HG02588 (cell line): Measurements from ENCODE around the gene NPIPB9.
"Not testable (repeated sequence)": the region's sequence is repeated elsewhere in the genome, so short reads cannot be mapped to it uniquely, and the experiment has no call there.

Experiments used
- ATAC-seq: cut with Tn5 transposase; IDR thresholded peaks from one replicate; pipeline ENCODE4 v1.9.1; 2021; ENCODE audit warnings: mild to moderate bottlenecking, moderate library complexity; ENCODE audit not compliant: unreplicated experiment

The NPIPB9 gene

DNA sequence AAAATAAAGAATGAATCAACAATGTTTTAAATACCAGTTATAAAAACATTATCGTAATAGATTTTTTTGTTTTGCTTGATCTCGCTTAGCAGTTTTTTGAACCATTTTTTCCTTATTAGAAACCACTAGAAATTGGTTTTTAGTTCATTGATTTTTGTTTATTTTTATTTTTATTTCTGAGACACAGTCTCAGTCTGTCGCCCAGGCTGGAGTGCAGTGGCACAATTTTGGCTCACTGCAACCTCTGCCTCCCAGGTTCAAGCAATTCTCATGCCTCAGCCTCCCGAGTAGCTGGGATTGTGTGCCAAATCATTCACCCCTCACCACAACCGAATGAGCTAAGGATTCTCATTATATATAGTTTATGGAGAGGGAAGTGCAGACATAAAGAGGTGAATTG is at the start of gene NPIPB9:
Gene NPIPB9, plus strand, starts transcription at position 301 of the 400 bp plus-strand sequence.
- not testable (repeated sequence) for ATAC-seq

DNA sequence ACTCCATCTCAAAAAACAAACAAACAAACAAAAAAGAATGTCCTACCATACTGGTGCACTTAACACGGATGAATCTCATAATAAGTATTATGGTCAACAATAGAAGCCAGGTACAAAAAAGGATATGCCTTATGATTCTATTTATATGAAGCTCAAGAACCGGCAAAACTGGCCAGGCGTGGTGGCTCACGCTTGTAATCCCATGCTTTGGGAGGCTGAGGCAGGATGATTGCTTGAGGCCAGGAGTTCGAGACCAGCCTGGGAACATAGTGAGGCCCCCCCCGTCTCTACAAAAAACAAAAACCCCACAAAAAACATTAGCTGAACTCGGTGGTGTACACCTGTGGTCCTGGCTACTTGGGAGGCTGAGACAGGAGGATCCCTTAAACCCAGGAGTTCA is 47.3 kb upstream of the NPIPB9 start:
- not testable (repeated sequence) for ATAC-seq

DNA sequence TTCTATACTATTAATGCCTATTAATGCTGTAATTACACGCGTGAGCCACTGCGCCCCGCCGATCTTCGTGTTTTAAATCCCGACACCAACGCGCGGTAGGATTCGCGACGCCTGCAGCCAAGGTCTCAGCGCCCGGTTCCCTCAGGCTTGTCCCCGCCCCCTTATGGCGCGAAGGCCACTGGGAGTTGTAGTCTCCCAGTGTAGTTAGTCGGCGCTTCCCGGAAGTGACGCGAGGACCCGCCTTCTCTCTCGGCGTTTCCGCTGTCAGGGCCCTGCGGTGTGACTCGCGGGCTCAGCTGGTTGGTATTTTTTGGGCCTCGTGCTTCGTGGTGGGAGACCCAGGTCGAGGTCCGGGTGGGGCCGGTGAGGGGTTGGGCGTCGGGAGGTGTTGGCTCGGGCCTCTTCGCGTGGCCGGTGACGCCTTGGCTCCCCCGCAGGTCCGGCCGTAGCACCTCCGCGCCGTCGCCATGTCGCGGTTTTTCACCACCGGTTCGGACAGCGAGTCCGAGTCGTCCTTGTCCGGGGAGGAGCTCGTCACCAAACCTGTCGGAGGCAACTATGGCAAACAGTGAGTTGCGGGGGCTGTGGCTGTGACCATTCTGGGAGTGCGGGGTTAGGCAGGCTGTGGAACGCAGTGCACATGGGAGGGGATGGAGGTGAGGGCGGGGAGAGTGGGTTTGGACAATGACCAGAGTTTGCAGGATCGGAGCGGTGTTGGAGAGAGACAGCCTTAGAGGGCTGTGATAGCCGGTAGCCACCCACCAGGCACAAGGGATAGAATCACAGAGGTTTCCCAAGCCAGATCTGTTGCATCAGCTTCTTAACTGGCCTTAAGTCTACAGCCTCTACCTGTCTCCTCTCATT is 40.1 kb upstream of the NPIPB9 start, which contains the start of gene EIF3C:
Gene EIF3C, plus strand, starts transcription at position 245 of the 864 bp plus-strand sequence. Its CDS starts 223 bp downstream, at position 468.
- ATAC-seq, result peak; percentile 98

DNA sequence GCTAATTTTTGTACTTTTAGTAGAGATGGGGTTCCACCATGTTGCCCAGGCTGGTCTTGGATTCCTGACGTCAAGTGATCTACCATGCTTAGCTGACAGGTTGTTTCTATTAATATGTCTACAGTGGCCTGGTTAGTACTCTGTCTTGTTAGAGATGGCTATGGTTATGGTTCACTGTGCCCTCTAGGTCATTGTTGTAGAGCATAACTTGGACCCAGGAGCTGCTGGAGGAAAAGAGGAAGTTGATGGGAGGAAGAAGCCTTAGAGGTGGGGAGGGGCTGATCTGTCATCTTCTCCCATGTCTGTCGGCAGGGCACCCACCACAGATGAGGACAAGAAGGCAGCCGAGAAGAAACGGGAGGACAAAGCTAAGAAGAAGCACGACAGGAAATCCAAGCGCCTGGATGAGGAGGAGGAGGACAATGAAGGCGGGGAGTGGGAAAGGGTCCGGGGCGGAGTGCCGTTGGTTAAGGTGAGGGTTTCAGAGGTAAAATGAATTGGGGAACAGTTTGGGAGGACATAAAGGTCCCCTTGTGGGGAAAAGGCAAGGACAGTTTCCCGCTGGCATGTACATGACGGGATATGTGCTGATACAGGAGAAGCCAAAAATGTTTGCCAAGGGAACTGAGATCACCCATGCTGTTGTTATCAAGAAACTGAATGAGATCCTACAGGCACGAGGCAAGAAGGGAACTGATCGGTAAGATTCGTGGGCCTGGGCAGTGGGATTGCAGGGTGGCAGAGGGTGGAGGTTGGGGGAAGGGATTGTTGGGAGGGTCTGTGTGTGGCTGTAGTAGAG is 28.5 kb upstream of the NPIPB9 start:
- ATAC-seq, result not testable (repeated sequence)

DNA sequence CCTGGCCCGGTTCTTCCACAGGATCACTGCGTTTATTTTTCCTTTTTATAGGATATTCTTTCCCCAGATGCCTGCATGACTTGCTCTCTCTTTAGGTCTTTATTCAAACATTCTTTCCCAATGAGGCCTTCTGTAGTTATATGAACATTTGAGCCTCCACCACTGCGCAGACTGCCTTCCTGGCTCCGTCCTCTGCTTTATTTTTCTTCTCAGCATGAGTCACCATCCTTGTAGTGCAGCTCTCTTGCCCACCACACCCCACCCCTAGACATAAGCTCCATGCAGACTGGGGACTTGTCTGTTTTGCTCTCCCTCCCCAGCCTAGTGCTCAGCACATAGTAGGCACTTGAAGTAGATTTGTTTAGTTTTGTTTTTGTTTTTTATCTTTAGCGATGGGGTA is 20.3 kb upstream of the NPIPB9 start:
- not testable (repeated sequence) for ATAC-seq

DNA sequence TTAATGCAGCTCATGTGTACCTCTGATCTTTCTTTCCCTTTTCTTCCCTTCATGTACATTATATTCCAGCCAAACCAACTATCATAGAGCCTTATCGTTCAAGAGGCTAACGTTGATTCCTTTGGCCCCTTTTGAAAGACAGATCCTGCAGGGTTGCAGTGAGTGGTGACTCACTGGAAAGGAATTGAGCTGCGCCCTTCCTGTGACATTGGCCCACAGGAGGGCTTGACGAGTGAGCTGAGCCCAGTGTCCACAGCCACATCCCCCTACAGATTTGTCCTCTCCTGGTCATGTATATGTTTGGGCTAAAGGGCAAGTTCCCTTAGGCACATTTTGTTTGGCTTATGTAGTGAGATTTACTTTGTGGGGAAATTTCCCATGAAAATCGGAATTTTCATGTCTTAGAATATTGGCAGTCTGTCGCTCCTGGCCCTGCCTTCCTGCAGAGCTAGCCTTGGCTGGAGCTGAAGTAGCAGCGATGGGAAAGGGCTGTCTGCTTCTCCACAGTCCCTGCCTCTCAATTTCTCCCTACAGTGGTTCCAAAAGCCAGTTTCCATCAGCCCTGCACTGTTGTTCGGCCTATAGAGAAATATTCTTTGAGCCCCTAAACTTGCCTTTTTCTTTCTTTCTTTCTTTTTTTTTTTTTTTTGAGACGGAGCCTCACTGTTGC is 19.0 kb upstream of the NPIPB9 start:
- not testable (repeated sequence) for ATAC-seq

DNA sequence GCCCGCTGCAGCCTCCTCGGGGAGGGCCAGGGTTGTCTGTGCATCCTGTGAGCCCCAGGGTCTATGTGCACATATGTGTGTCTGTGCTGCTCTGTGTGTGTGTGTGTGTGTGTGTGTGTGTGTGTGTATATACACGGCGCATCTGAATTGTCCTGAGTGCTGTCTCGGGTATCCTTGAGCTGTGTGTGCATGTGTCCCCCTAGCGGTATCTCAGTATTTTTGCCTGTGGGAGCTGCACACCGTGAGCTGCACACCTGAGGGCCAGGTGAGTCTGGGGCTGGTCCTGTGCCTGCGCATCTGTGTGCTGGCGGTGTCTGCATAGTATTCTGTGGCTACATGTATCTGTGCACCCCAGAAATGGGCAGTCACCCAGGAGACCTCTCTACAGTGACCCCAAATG is 11.8 kb upstream of the NPIPB9 start:
- not testable (repeated sequence) for ATAC-seq

DNA sequence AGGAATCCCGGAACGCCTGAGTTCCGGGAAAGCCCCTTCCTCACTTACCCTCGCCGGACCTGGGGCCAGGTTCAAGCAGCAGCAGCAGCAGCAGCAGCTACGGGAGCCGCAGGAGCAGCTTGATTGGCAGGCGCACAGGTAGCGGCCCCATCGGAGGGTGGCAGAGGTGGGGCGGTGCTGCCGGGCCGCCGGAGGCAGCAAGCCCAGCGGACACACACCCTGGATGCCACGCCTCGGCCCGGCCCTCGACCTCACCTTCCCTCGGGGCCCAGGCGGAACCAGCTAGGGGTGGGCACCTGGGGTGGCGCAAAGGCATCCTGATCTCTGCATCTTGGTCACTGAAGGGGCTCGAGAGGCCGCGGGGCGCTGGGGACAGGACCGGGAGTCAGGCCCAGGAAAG is 11.0 kb upstream of the NPIPB9 start:
- not testable (repeated sequence) for ATAC-seq

DNA sequence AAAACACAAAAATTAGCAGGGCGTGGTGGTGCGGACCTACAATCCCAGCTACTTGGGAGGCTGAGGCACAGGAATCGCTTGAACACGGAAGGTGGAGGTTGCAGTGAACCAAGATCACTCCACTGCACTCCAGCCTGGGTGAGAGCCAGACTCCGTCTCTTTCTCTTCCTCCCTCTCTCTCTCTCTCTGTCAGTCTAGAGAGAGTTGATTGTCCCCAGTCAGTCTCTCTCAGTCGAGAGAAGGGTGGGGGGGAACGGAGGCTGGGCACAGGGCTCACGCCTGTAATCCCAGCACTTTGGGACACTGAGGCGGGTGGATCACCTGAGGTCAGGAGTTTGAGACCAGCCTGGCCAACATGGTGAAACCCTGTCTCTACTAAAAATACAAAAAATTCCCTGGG is 10.3 kb upstream of the NPIPB9 start:
- ATAC-seq, result not testable (repeated sequence)

DNA sequence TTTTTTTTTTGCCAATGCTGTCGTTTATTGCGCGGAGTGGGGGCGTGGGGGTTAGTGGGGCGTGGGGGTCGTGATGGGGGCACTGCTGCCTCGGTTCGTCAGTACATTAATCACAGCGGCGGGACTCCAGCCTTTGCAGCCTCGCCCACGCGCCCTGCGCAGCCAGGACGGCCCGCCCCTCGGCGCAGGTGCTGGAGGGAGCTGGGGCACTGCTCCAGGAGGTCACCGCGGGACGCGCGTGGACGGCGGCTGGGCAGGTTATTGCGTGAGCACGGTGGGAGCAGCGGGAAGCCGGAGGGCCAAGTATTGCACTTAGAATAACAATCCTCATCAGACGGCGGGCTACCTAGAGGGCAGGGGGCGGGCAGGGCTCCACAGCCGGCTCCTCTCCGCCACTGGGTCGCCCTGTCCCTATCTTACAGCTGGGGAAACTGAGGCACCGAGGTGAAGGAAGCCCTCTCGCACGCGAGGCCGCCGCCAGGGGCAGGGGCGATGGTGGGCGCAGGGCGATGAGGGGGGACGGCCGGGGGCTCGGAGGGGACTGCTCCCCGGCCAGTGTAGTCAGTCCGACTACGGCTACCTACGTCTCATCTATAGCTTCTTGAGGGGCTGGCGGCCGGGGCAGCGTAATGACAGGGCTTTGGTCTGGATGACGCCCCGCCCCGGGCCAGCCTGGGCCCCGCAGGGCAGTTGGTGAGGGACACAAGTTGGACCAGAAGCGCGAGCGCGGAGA is 4.8 kb upstream of the NPIPB9 start:
- not testable (repeated sequence) for ATAC-seq

DNA sequence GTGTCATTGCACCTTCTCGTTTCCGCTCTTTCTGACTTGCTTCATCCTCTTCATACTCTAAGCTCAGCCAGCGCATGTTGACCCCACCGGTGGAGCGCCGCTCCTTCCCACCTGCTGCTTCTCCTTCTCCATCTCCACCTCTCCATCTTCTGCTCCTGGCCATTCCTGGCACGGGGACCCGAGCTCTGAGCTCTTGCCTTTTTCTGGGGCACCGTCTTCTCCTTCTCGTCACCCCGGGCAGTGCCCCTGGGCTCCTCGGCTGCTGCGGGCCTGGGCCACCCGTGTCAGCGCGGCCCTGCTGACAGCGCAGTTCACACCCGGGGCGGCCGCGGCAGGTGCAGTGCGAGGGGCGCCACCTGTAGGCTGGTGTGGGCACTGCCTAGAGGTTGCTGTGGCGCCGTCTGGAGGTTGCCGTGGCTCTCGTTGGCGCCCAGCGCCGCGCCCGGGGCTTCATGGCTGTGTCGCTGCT is 1.6 kb upstream of the NPIPB9 start:
- peak; percentile 97 for ATAC-seq

DNA sequence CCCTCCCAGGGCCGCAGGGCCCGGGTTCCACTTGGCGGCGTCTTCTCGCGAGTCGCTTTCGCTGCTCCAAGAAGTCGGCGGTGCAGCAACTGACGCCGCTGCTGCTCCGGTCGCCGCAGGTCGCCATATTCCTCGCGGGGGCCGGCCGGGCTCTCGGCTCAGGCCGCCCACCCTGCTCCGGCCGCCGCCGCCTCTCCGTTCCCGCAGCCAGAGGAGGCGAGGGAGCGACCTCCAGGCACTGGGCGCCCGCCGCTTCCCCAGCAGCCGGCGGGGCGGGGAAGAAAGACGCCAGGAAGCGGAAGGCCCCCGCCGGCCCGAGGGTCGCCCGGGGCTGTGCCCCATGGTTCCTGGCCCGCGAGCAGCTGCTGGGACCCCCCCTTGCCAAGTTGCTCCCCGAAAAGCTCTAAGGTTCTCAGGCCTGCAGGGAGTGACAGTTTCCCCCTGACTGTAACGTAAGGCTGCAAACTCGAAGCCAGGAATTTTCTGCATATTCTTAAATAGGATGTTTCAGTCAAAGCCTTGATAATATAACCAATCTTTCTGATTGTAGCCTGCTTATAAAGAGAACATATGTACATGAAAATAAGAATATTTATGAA is 1.0 kb upstream of the NPIPB9 start:
- ATAC-seq, result peak; percentile 39

DNA sequence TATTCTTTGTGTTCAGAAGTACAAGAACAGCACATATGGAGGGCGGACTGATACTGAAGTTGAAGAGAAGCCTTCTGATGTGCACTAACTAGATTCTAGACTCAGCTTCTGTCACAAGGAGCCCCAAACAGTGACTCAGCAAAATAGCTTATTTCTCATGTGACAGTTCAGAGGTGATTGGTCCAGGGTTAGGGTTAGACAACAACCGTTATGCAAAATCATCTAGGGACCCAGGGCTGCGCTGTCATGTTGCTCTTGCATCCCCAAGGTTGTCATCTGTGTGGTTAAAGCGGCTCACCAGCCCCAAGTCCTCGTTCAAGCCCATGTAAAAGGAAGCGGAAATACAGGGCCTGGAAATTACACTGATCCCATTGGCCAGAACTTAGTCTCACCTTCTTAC is 30.1 kb downstream of the NPIPB9 start:
- not testable (repeated sequence) for ATAC-seq

DNA sequence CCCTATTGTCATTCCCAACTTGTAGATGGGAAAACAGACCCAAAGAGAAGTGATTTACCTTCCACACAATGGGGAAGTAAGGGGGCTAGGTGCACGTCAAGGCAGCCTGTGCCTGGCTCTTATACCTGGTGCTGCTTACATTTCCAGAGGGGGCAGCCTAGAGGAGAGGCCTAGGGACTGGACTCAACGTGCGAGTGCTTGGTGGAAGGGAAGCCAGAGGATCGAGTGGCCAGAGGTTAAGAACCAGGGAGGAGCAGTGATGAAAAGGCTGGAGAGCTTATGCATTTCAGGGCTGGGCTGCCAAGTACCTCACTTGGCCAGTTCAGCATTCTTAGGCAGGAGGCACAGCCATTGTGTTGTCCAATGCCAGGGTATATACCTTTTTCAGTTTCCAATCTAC is 30.8 kb downstream of the NPIPB9 start:
- ATAC-seq, result not testable (repeated sequence)

DNA sequence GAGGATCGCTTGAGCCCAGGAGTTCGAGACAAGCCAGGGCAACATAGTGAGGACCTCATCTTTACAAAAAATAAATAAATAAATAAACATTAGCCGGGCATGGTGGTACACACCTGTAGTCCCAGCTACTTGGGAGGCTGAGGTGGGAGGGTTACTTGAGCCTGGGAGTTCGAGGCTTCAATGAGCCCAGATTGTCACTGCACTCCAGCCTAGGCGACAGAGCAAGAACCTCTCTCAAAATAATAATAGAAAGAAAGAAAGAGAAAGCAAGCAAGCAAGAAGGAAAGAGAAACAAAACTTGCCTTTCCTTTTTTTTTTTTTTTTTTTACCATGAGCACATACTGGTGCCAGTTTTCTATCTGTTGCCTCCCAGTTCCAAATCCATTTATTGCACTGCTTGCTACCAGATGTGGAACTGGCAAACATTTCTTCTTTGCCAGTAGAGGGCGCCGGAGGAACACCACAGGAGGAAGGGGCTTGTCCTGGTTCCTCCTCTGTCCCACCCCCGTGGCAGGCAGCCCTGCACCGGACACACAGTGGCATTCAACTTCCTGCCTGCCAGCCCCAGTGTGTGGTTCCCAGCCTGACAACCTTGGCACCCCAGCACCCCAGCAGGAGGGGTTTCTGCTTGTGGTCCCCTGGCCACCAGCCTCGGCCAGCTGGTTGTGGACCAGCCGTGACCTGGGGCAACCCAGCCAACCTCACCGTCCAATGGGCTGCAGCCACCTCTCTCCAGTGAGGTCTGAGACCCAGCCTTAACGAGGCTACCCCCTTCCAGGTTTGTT is 50.8 kb downstream of the NPIPB9 start:
- not testable (repeated sequence) for ATAC-seq

DNA sequence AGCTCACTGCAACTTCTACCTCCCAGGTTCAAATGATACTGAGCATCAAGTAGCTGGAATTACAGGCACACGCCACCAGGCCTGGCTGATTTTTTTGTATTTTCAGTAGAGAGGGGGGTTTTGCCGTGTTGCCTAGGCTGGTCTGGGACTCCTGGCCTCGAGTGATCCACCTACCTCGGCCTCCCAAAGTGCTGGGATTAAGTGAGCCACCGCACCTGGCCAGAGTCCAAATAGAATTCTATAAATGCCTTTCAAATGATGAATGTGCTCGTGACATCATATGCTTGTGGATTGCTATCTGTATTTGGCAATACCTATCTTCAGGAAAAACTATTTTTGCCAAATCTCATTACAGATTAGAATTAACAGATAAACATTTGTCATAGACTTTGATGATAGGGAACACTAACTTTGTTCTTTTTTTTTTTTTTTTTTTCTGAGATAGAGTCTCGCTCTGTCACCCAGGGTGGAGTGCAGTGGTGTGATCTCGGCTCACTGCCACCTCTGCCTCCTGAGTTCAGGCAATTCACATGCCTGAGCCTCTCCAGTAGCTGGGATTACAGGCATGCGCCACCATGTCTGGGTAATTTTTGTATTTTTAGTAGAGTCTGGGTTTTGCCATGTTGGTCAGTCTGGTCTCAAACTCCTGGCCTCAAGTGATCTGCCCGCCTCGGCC is 56.0 kb downstream of the NPIPB9 start:
- ATAC-seq, result not testable (repeated sequence)

DNA sequence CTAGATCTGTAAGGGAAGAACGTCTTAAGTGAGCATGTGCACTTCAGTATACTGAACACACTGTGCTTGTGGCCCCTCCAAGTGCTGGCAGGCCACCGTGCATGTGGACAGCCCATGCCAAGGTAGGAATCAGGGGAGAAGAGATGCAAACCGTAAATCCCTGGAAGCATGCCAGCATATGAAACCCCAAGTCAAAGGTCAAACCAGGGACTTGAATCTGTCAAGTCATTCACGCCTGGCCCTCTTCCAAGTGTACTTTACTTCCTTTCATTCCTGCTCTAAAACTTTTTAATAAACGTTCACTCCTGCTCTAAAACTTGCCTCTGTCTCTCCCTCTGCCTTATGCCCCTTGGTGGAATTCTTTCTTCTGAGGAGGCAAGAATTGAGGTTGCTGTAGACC is 68.4 kb downstream of the NPIPB9 start:
- no peak for ATAC-seq

DNA sequence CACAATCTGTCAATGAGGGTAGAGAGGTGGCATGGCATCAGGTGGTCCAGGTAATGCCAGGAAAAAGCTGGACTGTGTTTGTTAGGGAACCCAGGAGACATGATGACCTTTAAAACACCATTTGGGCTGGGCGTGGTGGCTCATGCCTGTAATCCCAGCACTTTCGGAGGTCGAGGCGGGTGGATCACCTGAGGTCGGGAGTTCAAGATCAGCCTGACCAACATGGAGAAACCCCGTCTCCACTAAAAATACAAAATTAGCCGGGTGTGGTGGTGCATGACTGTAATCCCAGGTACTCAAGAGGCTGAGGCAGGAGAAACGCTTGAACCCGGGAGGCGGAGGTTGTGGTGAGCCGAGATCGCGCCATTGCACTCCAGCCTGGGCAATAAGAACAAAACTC is 69.0 kb downstream of the NPIPB9 start:
- not testable (repeated sequence) for ATAC-seq
